CD4-positive, alpha-beta T cell (primary cell): ENCODE measurements around the gene VPS37C. TPM values are rescaled to one million over a fixed set of nuclear protein-coding genes. Genes with fewer than 3 reads are reported as not detected.

ENCODE experiments used
- ATAC-seq: fragments of 200-7000 bp; cut with Tn5 transposase; one replicate; pipeline ENCODE4 v1.10.0; 2022; ENCODE audit warnings: mild to moderate bottlenecking; ENCODE audit not compliant: poor library complexity
- CTCF ChIA-PET: fragments of 350-600 bp; sonication (Branson Sonifier 250); formaldehyde crosslinking; loops from one replicate; lab custom pipeline; 2021; ENCODE audit warnings: antibody characterized with exemption, inconsistent platforms; lab: Charles Lee
- POLR2A ChIA-PET: fragments of 350-600 bp; sonication (Branson Sonifier 250); formaldehyde crosslinking; loops from one replicate; lab custom pipeline; 2021; ENCODE audit warnings: antibody characterized with exemption, inconsistent platforms; lab: Charles Lee
- DNase-seq, 14 experiments: peaks; one replicate each; pipeline ENCODE4 v3.0.0-alpha.2; 2013 to 2020; ENCODE audit warnings: mixed read lengths in 2 of 14
- H3K27ac ChIP-seq, 2 donors: one replicate each; pipeline versions ENCODE4 v1.5.1 to v1.7.0; 2013; ENCODE audit warnings: low read length in 2 of 2, low read depth in 1 of 2, mild to moderate bottlenecking in 1 of 2
- H3K27me3 ChIP-seq, 2 experiments: 1 replicate in 1 of 2; 2 replicates in 1 of 2; pipeline versions ENCODE4 v1.6.1 to v1.7.0; 2013; ENCODE audit warnings: low read length in 2 of 2, control low read depth in 1 of 2, mild to moderate bottlenecking in 1 of 2, moderate library complexity in 1 of 2; ENCODE audit not compliant: insufficient read depth in 2 of 2, control insufficient read depth in 1 of 2
- H3K36me3 ChIP-seq: one replicate; pipeline ENCODE4 v1.6.1; 2013; ENCODE audit warnings: low read length, control low read depth; ENCODE audit not compliant: insufficient read depth
- H3K4me1 ChIP-seq: one replicate; pipeline ENCODE4 v1.6.1; 2013; ENCODE audit warnings: low read length, control low read depth; ENCODE audit not compliant: insufficient read depth
- H3K4me3 ChIP-seq: one replicate; pipeline ENCODE4 v1.5.1; 2013; ENCODE audit warnings: mild to moderate bottlenecking, low read length, moderate library complexity
- H3K9me3 ChIP-seq, 2 experiments: 1 replicate in 1 of 2; 2 replicates in 1 of 2; pipeline versions ENCODE4 v1.6.1 to v1.7.0; 2013; ENCODE audit warnings: low read length in 2 of 2, mild to moderate bottlenecking in 2 of 2, control low read depth in 1 of 2, moderate library complexity in 1 of 2; ENCODE audit not compliant: control insufficient read depth in 1 of 2, insufficient read depth in 1 of 2
- H3K27ac Mint-ChIP-seq: one replicate; pipeline ENCODE4 v1.8.0; 2020; ENCODE audit warnings: mixed read lengths
- H3K27me3 Mint-ChIP-seq: one replicate; pipeline ENCODE4 v1.8.0; 2021; ENCODE audit warnings: mixed read lengths
- H3K36me3 Mint-ChIP-seq: one replicate; pipeline ENCODE4 v1.8.0; 2021; ENCODE audit warnings: low read depth, mixed read lengths
- H3K4me1 Mint-ChIP-seq: one replicate; pipeline ENCODE4 v1.8.0; 2021; ENCODE audit warnings: low read depth, mixed read lengths
- H3K4me3 Mint-ChIP-seq: one replicate; pipeline ENCODE4 v1.8.0; 2020; ENCODE audit warnings: mild to moderate bottlenecking, mixed read lengths
- H3K9me3 Mint-ChIP-seq: one replicate; pipeline ENCODE4 v1.8.0; 2020; ENCODE audit warnings: mixed read lengths
- CTCF ChIP-seq: fragments of 200-600 bp; IDR thresholded peaks from one replicate; pipeline ENCODE4 v1.8.0; 2022; ENCODE audit warnings: antibody characterized with exemption, mild to moderate bottlenecking
- intact Hi-C, 2 experiments: fragments of 100-400 bp; cut with DNase I in 1 of 2; cut with micrococcal nuclease in 1 of 2; formaldehyde crosslinking; loops; one replicate each; pipeline versions ENCODE4 v1.15.1 to v1.9.0; 2023 to 2025; cut with DNase I, micrococcal nuclease
- total RNA-seq, 174 experiments: library from RNA in 2 of 174; stranded (reverse) in 2 of 174; gene quantifications; one replicate each; pipeline ENCODE4 v1.2.3 and lab custom pipeline; 2021 to 2026

The VPS37C gene
- total RNA-seq, 2 experiments from 2014 or later = 1.8 to 2.0 TPM

- no peaks in the 10 kb centered on the region for H3K9me3 ChIP-seq
- peaks cover 87% of the 10 kb centered on the region for H3K4me1 ChIP-seq
- ChIA-PET POLR2A (interaction anchor here (0.9 to 4.4 kb wide), 8 partner anchors 10 to 92 kb away, joined by 3 to 22 read pairs (median 6); no protein-coding TSS in a partner anchor), CTCF (interaction anchor here (0.5 kb wide), 1 partner anchor 57 kb away, joined by 3 read pairs; no protein-coding TSS in a partner anchor)
- H3K4me3 ChIP-seq = no peak overlapping the region
- H3K27me3 Mint-ChIP-seq = no peaks in the 10 kb centered on the region
- H3K9me3 Mint-ChIP-seq = no peaks in the 10 kb centered on the region
- H3K27me3 ChIP-seq = no peaks in the 10 kb centered on the region
- peak overlapping the region; percentile 20 for H3K4me3 Mint-ChIP-seq
- ATAC-seq (no peak), DNase-seq (no peak)
- peaks cover 98% of the 10 kb centered on the region for H3K36me3 Mint-ChIP-seq
- peaks cover 87% of the 10 kb centered on the region for H3K4me1 Mint-ChIP-seq
- H3K36me3 ChIP-seq = peaks cover 98% of the 10 kb centered on the region
- peak overlapping the region; percentile 54 to 74 for H3K27ac ChIP-seq
- H3K27ac Mint-ChIP-seq = peak overlapping the region; percentile 95
- no peak for TF ChIP-seq CTCF
- intact Hi-C loops = loop anchor here in 1 of 2 experiments (2.0 kb wide), 1 partner anchor 13 kb away; no protein-coding TSS in a partner anchor
These were observed 43.2 kb downstream of the VPS37C start for GRCh38 chr11:61118004-61118403.

- Mint-ChIP-seq H3K4me1 (peaks cover 92% of the 10 kb centered on the region), H3K27me3 (no peaks in the 10 kb centered on the region), H3K36me3 (peaks cover 98% of the 10 kb centered on the region), H3K9me3 (no peaks in the 10 kb centered on the region), H3K27ac (no peak overlapping the region), H3K4me3 (peak overlapping the region; percentile 35)
- Histone ChIP-seq H3K9me3 (no peaks in the 10 kb centered on the region), H3K27me3 (no peaks in the 10 kb centered on the region), H3K36me3 (peaks cover 95% of the 10 kb centered on the region), H3K4me1 (peaks cover 92% of the 10 kb centered on the region), H3K27ac (no peak overlapping the region), H3K4me3 (no peak overlapping the region)
- ChIA-PET POLR2A (interaction anchor here (0.8 to 4.4 kb wide), 7 partner anchors 10 to 91 kb away, joined by 3 to 22 read pairs (median 4); partner anchors contain the start of gene CD5), CTCF (no interaction called here)
- no peak for TF ChIP-seq CTCF
- DNase-seq (no peak), ATAC-seq (no peak)
- intact Hi-C loops = no loop called here
These were observed 44.1 kb downstream of the VPS37C start for GRCh38 chr11:61117168-61117520.

GRCh38 chr11:61116426-61117167 is 44.6 kb downstream of the VPS37C start:
- no peak for TF ChIP-seq CTCF
- Histone ChIP-seq H3K27ac (no peak overlapping the region), H3K4me1 (peaks cover 93% of the 10 kb centered on the region), H3K36me3 (peaks cover 95% of the 10 kb centered on the region), H3K4me3 (no peak overlapping the region), H3K27me3 (no peaks in the 10 kb centered on the region), H3K9me3 (no peaks in the 10 kb centered on the region)
- Mint-ChIP-seq H3K36me3 (peaks cover 98% of the 10 kb centered on the region), H3K27ac (no peak overlapping the region), H3K27me3 (no peaks in the 10 kb centered on the region), H3K9me3 (no peaks in the 10 kb centered on the region), H3K4me1 (peaks cover 92% of the 10 kb centered on the region), H3K4me3 (peak overlapping the region; percentile 35)
- DNase-seq (no peak), ATAC-seq (no peak)
- CTCF ChIA-PET = no interaction called here
- POLR2A ChIA-PET = interaction anchor here (0.7 to 7.6 kb wide), 10 partner anchors 9 to 139 kb away, joined by 3 to 116 read pairs (median 4); partner anchors contain the start of gene CD5
- intact Hi-C loops = no loop called here
